ENCODE measurements around the gene CARD8. TPM values are rescaled to one million over a fixed set of nuclear protein-coding genes. Genes with fewer than 3 reads are reported as not detected.

The CARD8 gene
- total and polyA plus RNA-seq, 10 of the 15 experiments (the other 5 are each of a cell fraction or from before 2014, with no cell fraction given) = 39.8 to 69.8 (median 46.1) TPM

DNA sequence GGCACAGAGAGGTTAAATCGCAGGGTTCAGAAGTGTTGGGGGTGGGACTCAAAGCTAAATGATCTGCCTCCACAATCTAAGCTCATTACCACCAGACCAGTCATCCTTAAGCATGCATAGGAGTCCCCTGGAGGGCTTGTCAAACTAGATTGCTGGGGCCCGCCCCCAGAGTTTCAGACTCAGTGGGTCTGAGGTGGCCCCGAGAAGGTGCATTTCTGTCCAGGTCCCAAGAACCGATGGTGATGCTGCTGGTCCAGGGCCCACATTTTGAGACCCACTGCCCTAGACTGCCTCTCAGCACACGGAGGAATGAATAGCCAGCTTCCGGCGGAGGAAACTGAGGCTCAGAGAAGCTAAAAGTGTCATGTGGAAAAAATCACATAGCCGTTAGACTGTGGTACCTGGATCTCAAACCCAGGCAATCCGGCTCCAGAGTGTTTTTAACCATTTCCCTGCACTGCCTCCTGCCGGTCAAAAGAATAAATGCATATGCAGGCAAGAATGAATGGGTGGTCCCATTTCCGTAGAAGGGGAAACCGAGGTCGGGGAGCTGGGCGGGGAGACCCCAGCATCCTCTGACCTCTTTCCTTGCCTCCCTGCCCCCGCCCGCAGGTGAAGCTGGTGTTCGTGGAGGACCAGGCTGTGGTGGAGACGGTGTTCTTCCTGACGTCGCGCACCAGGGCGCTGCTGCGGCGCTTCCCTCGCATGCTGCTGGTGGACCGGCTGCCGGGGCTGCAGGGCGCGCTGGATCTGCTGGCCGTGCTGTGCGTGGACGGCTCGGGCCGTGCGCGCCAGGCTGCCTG lies 61.5 kb downstream of the CARD8 start (continued):
- TF ChIP-seq MEF2B (IDR thresholded peaks at IDR 0.05; ENCODE audit: partially characterized antibody, poor library complexity, severe bottlenecking) (no peak), MEF2A (IDR thresholded peaks at IDR 0.05; ENCODE audit: insufficient read depth, low read depth, low read length) (no peak), RAD21 (IDR thresholded peaks at IDR 0.05; ENCODE audit: insufficient read depth, low read depth, low read length) (peak; percentile 53; the same call in 1 of the 2 replicates), SMC3 (IDR thresholded peaks at IDR 0.05; ENCODE audit: borderline replicate concordance, low read length) (peak; percentile 31; the same call in 1 of the 2 replicates), ESRRA (IDR thresholded peaks at IDR 0.05; ENCODE audit: low read length) (no peak), RELA (IDR thresholded peaks at IDR 0.05; ENCODE audit: borderline replicate concordance, partially characterized antibody) (no peak), JUNB (IDR thresholded peaks at IDR 0.05) (no peak), NBN (IDR thresholded peaks at IDR 0.05) (no peak), YY1 (IDR thresholded peaks at IDR 0.05; ENCODE audit: low read depth, low read length) (no peak), TCF3 (IDR thresholded peaks at IDR 0.05; ENCODE audit: borderline replicate concordance, insufficient read depth, low read depth, low read length) (no peak), RFX5 (IDR thresholded peaks at IDR 0.05; ENCODE audit: low read depth, low read length) (no peak)
- TF ChIP-seq, protein P1, sequence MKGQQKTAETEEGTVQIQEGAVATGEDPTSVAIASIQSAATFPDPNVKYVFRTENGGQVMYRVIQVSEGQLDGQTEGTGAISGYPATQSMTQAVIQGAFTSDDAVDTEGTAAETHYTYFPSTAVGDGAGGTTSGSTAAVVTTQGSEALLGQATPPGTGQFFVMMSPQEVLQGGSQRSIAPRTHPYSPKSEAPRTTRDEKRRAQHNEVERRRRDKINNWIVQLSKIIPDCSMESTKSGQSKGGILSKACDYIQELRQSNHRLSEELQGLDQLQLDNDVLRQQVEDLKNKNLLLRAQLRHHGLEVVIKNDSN (IDR thresholded peaks at IDR 0.05; ENCODE audit: borderline replicate concordance, extremely low read length, insufficient read depth, low read depth, low read length) = no peak

- FAIRE-seq = no peak
- Histone ChIP-seq H2AFZ (ENCODE audit: control insufficient read depth, low read depth, low read length) (no peak overlapping the region), H3K9me3 (replicated peaks; ENCODE audit: control insufficient read depth, insufficient read depth, low read length) (no peaks in the 10 kb centered on the region), H3K27ac (ENCODE audit: control insufficient read depth, insufficient read depth) (no peak overlapping the region), H3K4me3 (no peak overlapping the region), H3K4me2 (ENCODE audit: control insufficient read depth, insufficient read depth) (no peak overlapping the region), H3K79me2 (ENCODE audit: control insufficient read depth, insufficient read depth, low read length) (no peaks in the 10 kb centered on the region), H3K4me1 (ENCODE audit: control insufficient read depth, insufficient read depth, low read length) (no peaks in the 10 kb centered on the region), H3K36me3 (ENCODE audit: control insufficient read depth in 2 of 2, insufficient read depth in 2 of 2, low read length in 1 of 2) (no peaks in the 10 kb centered on the region), H3K9ac (ENCODE audit: control insufficient read depth, insufficient read depth, low read length) (no peak overlapping the region), H3K27me3 (replicated peaks in 1 of 2; ENCODE audit: control insufficient read depth in 2 of 2, insufficient read depth in 2 of 2, low read length in 1 of 2) (no peaks in the 10 kb centered on the region), H4K20me1 (ENCODE audit: control insufficient read depth, insufficient read depth) (no peaks in the 10 kb centered on the region)
- intact Hi-C loops (cut with micrococcal nuclease; ENCODE audit: unreplicated experiment) (no loop called here), in situ Hi-C loops (cut with MboI) (no loop called here)
- 80% methylated on average over 7 of the region's 7 CpGs for WGBS (ENCODE audit: insufficient coverage, insufficient replicate concordance, low lambda C conversion rate, missing lambda C conversion rate)
- ATAC-seq = no peak
- ChIA-PET CTCF (interaction anchor here (1.9 kb wide), 1 partner anchor 86 kb away, joined by 6 read pairs; no protein-coding TSS in a partner anchor), POLR2A (no interaction called here), SMC1A (ENCODE audit: uncharacterized antibody, unreplicated experiment) (no interaction called here), RAD21 (ENCODE audit: unreplicated experiment) (no interaction called here)
- DNase-seq (ENCODE audit: low read depth, low spot score) = no peak
- no TSS peak for BruUV-seq (replicated peaks)
- no peak for TF ChIP-seq HCFC1 (IDR thresholded peaks at IDR 0.05; ENCODE audit: low read length)
- TF ChIP-seq REST (IDR thresholded peaks at IDR 0.05; ENCODE audit: low read depth, low read length) = no peak
These were observed 63.0 kb downstream of the CARD8 start for GRCh38 chr19:48192750-48193149.

Data from GM12878 (cell line).